OCI-LY7 (cell line): ENCODE data around the gene FBXL14.

Experiments
- EZH2phosphoT487 ChIP-seq: fragments of 200-600 bp; sonication (generic); IDR thresholded peaks from 2 replicates; pipeline ENCODE4 v1.6.1; 2018; ENCODE audit warnings: low read depth, borderline replicate concordance, mild to moderate bottlenecking, mixed run types, antibody characterized with exemption, low read length, moderate library complexity, mixed read lengths
- TF ChIP-seq, protein P1 (sequence below): fragments of 200-600 bp; sonication (generic); conservative IDR thresholded peaks from 2 replicates; pipeline ENCODE4 v1.5.1; 2014; ENCODE audit warnings: mild to moderate bottlenecking, antibody characterized with exemption, low read length, moderate library complexity, mixed read lengths

DNA sequence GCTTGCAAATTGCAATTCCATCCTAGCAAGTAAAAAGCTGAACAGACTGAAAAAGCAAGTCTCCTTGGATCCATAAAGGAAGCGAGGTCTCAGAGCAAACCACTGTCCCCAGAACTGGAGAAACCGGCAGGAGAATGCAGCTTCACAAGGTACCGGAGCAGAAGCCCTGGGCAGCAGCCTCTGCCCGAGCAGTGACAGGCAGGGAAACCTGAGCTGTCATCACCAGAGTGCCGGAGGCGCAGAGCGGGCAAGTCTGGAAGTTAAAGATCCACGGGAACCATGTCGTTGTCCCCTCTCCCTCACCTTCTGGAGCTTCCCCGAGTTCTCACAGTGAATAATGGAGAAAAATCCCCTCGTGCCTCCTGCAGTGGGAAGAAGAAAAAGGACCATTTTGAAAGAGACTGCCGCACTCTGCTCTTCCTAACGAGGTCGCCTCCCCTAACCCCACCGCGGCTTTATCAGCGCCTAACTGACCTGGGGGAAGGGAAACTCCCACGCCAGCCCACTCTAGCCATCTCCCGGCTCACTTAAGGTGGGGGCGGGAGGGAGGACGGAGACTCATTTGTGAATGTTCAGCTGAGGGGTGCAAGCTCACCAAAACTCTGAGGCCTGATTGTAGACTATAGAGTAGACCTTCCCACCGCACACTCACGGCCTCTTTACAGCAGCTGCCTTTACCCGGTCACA, 27.8 kb downstream of the FBXL14 start:
- TF ChIP-seq, protein P1, sequence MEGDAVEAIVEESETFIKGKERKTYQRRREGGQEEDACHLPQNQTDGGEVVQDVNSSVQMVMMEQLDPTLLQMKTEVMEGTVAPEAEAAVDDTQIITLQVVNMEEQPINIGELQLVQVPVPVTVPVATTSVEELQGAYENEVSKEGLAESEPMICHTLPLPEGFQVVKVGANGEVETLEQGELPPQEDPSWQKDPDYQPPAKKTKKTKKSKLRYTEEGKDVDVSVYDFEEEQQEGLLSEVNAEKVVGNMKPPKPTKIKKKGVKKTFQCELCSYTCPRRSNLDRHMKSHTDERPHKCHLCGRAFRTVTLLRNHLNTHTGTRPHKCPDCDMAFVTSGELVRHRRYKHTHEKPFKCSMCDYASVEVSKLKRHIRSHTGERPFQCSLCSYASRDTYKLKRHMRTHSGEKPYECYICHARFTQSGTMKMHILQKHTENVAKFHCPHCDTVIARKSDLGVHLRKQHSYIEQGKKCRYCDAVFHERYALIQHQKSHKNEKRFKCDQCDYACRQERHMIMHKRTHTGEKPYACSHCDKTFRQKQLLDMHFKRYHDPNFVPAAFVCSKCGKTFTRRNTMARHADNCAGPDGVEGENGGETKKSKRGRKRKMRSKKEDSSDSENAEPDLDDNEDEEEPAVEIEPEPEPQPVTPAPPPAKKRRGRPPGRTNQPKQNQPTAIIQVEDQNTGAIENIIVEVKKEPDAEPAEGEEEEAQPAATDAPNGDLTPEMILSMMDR: no peak
- no peak for TF ChIP-seq EZH2phosphoT487
